GM12878 (cell line): ENCODE data around the gene SYK. TPM values are rescaled to one million over a fixed set of nuclear protein-coding genes. Genes with fewer than 3 reads are reported as not detected.
A peak's percentile ranks its signal among the peaks of the same experiment; 100 is the strongest.

Experiments
- ATAC-seq: fragments of 200-7000 bp; cut with Tn5 transposase; 3 replicates; pipeline ENCODE4 v1.9.1; 2020; ENCODE audit warnings: mild to moderate bottlenecking, moderate library complexity
- BruUV-seq: library from RNA; stranded (reverse); fragments of 400-500 nt; replicated peaks from 2 replicates; lab custom pipeline; 2021; lab: Mats Ljungman, UMichigan
- CTCF ChIA-PET: fragments of 300-600 bp; sonication (Branson Sonifier 250); formaldehyde crosslinking; extraction: SDS; loops from one replicate; lab custom pipeline; 2021; ENCODE audit warnings: inconsistent platforms; lab: Yijun Ruan, JAX
- POLR2A ChIA-PET: fragments of 350-600 bp; formaldehyde crosslinking; extraction: SDS; loops from one replicate; lab custom pipeline; 2021; ENCODE audit warnings: inconsistent platforms; lab: Charles Lee
- RAD21 ChIA-PET: fragments of 300-600 bp; sonication (Branson Sonifier 250); formaldehyde crosslinking; loops from one replicate; lab custom pipeline; 2023; ENCODE audit warnings: antibody characterized with exemption; ENCODE audit not compliant: unreplicated experiment; lab: Charles Lee
- SMC1A ChIA-PET: fragments of 300-600 bp; sonication (Branson Sonifier 250); formaldehyde crosslinking; loops from one replicate; lab custom pipeline; 2023; ENCODE audit not compliant: unreplicated experiment, uncharacterized antibody; lab: Charles Lee
- DNase-seq: peaks from one replicate; pipeline ENCODE4 v3.0.0-alpha.2; 2011; ENCODE audit warnings: low read depth, low spot score
- FAIRE-seq: peaks from 3 replicates; lab custom pipeline; 2011; peaks lifted over from hg19 to GRCh38; lab: Jason Lieb, UNC
- H2AFZ ChIP-seq: 2 replicates; pipeline ENCODE4 v1.6.0; 2011; ENCODE audit warnings: low read depth, low read length, control low read depth; ENCODE audit not compliant: control insufficient read depth
- H3K27ac ChIP-seq: 2 replicates; pipeline ENCODE4 v1.5.1; 2011; ENCODE audit warnings: control low read depth; ENCODE audit not compliant: control insufficient read depth, insufficient read depth
- H3K27me3 ChIP-seq, 2 experiments: replicated peaks in 1 of 2; 2 replicates each; pipeline versions ENCODE4 v1.6.0 to v1.6.1; 2011; ENCODE audit warnings: low read length in 1 of 2; ENCODE audit not compliant: control insufficient read depth in 2 of 2, insufficient read depth in 2 of 2
- H3K36me3 ChIP-seq, 2 experiments: 2 replicates each; pipeline ENCODE4 v1.5.1; 2011; ENCODE audit warnings: low read length in 1 of 2; ENCODE audit not compliant: control insufficient read depth in 2 of 2, insufficient read depth in 2 of 2
- H3K4me1 ChIP-seq: 2 replicates; pipeline ENCODE4 v1.6.1; 2011; ENCODE audit warnings: mild to moderate bottlenecking, low read length, moderate library complexity, mixed read lengths; ENCODE audit not compliant: control insufficient read depth, insufficient read depth
- H3K4me2 ChIP-seq: 2 replicates; pipeline ENCODE4 v1.6.0; 2011; ENCODE audit warnings: control low read depth; ENCODE audit not compliant: control insufficient read depth, insufficient read depth
- H3K4me3 ChIP-seq: fragments of 200-600 bp; sonication (generic); 2 replicates; pipeline ENCODE4 v1.5.1; 2016
- H3K79me2 ChIP-seq: 2 replicates; pipeline ENCODE4 v1.6.0; 2011; ENCODE audit warnings: low read length; ENCODE audit not compliant: control insufficient read depth, insufficient read depth
- H3K9ac ChIP-seq: 2 replicates; pipeline ENCODE4 v1.8.0; 2011; ENCODE audit warnings: low read length, control low read depth, mixed read lengths; ENCODE audit not compliant: control insufficient read depth, insufficient read depth
- H3K9me3 ChIP-seq: replicated peaks from 3 replicates; pipeline ENCODE4 v1.5.1; 2011; ENCODE audit warnings: mild to moderate bottlenecking, low read length; ENCODE audit not compliant: control insufficient read depth, insufficient read depth
- H4K20me1 ChIP-seq: 2 replicates; pipeline ENCODE4 v1.6.0; 2011; ENCODE audit not compliant: control insufficient read depth, insufficient read depth
- CBFB ChIP-seq: IDR thresholded peaks from 2 replicates; pipeline ENCODE4 v1.6.1; 2016; ENCODE audit warnings: antibody characterized with exemption, low read depth
- CREB1 ChIP-seq: IDR thresholded peaks from 2 replicates; pipeline ENCODE4 v1.6.1; 2012; ENCODE audit warnings: low read depth, mild to moderate bottlenecking, inconsistent platforms
- EED ChIP-seq: sonication (generic); IDR thresholded peaks from 2 replicates; pipeline ENCODE4 v1.6.1; 2016; ENCODE audit warnings: antibody characterized with exemption, low read depth
- ELK1 ChIP-seq: IDR thresholded peaks from 2 replicates; pipeline ENCODE4 v1.6.1; 2012; ENCODE audit warnings: low read depth, low read length, improper control_type of control experiment
- FOXM1 ChIP-seq: IDR thresholded peaks from 2 replicates; pipeline ENCODE4 v1.6.1; 2012; ENCODE audit warnings: low read depth, mild to moderate bottlenecking, inconsistent platforms, low read length, moderate library complexity
- HDGF ChIP-seq: fragments of 450-650 bp; IDR thresholded peaks from 2 replicates; pipeline ENCODE4 v1.6.1; 2016; ENCODE audit warnings: antibody characterized with exemption
- IRF4 ChIP-seq: IDR thresholded peaks from 2 replicates; pipeline ENCODE4 v1.6.1; 2011; ENCODE audit warnings: low read depth, low read length
- MYC ChIP-seq: IDR thresholded peaks from 2 replicates; pipeline ENCODE4 v1.6.1; 2011; ENCODE audit warnings: mild to moderate bottlenecking, low read length, moderate library complexity, inconsistent platforms; ENCODE audit not compliant: insufficient read depth, insufficient replicate concordance, insufficient read length, severe bottlenecking
- NR2C1 ChIP-seq: fragments of 450-650 bp; IDR thresholded peaks from 2 replicates; pipeline ENCODE4 v1.6.1; 2017; ENCODE audit warnings: antibody characterized with exemption, mild to moderate bottlenecking, moderate library complexity
- POLR2AphosphoS2 ChIP-seq: IDR thresholded peaks from 2 replicates; pipeline ENCODE4 v1.6.1; 2011; ENCODE audit warnings: low read depth, mild to moderate bottlenecking, low read length, improper control_type of control experiment, moderate library complexity
- RAD51 ChIP-seq: fragments of 450-650 bp; IDR thresholded peaks from 2 replicates; pipeline ENCODE4 v1.6.1; 2016; ENCODE audit warnings: moderate library complexity, mild to moderate bottlenecking, inconsistent platforms
- SMC3 ChIP-seq: IDR thresholded peaks from 2 replicates; pipeline ENCODE4 v1.6.1; 2011; ENCODE audit warnings: low read length, improper control_type of control experiment, borderline replicate concordance
- SREBF2 ChIP-seq: IDR thresholded peaks from 2 replicates; pipeline ENCODE4 v1.6.1; 2012; ENCODE audit warnings: mild to moderate bottlenecking, low read length
- TBL1XR1 ChIP-seq: IDR thresholded peaks from 2 replicates; pipeline ENCODE4 v1.6.1; 2012; ENCODE audit warnings: low read depth, low read length, improper control_type of control experiment
- TCF7 ChIP-seq: IDR thresholded peaks from 2 replicates; pipeline ENCODE4 v1.6.1; 2014; ENCODE audit warnings: antibody characterized with exemption, borderline replicate concordance
- ZBTB33 ChIP-seq: fragments of 450-650 bp; IDR thresholded peaks from 2 replicates; pipeline ENCODE4 v1.6.1; 2017; ENCODE audit warnings: mild to moderate bottlenecking
- WGBS: methylation state at CpG from one replicate; pipeline ENCODE4 v1.1.6; 2016; ENCODE audit warnings: low lambda C conversion rate; ENCODE audit not compliant: insufficient replicate concordance, insufficient coverage; ENCODE audit errors: missing lambda C conversion rate; 5-methylcytosine and 5-hydroxymethylcytosine counted together
- in situ Hi-C: fragments of 300-500 bp; cut with MboI; formaldehyde crosslinking; loops from 9 replicates; pipeline ENCODE4 v1.14.3; 2018; ENCODE audit warnings: mixed read lengths
- intact Hi-C: fragments of 100-400 bp; cut with micrococcal nuclease; formaldehyde crosslinking; loops from one replicate; pipeline ENCODE4 v1.14.2; 2022; ENCODE audit not compliant: unreplicated experiment
- polyA plus RNA-seq, 11 experiments: library from polyadenylated mRNA; depleted of rRNA in 4 of 11; unstranded in 6 of 11; stranded (reverse) in 5 of 11; fragments of >200 nt; fragmentation: Nextera tagmentation in 4 of 11; fragmentation: Illumina TruSeq in 1 of 11; extraction: Ambion mirVana in 4 of 11; extraction: Trizol in 1 of 11; gene quantifications; 1 replicate in 1 of 11; 2 replicates in 10 of 11; pipeline versions ENCODE4 v1.2.1 to v1.2.3, GENCODE V29; 2011 to 2016; ENCODE audit warnings: inconsistent platforms in 2 of 11, missing spikeins in 2 of 11, low read depth in 1 of 11
- total RNA-seq, 4 experiments: library from RNA; depleted of rRNA in 3 of 4; stranded (reverse); fragments of >200 nt in 3 of 4; fragmentation: Illumina TruSeq in 1 of 4; extraction: Trizol in 1 of 4; gene quantifications; 2 replicates each; pipeline versions ENCODE4 v1.2.1 to v1.2.3, GENCODE V29; 2013 to 2021

Gene SYK
- total and polyA plus RNA-seq, 10 of the 15 experiments (the other 5 are each of a cell fraction or from before 2014, with no cell fraction given) = 6.5 to 135 (median 68.8) TPM

GRCh38 chr9:90807006-90807405, 5.4 kb downstream of the SYK start:
- in situ Hi-C loops = no loop called here
- no peak overlapping the region; the same call in none of the 2 replicates for H3K27ac ChIP-seq
- H3K79me2 ChIP-seq = peaks cover 85% of the 10 kb centered on the region
- peaks cover 43% of the 10 kb centered on the region for H3K4me1 ChIP-seq
- no peaks in the 10 kb centered on the region for H3K9me3 ChIP-seq
- no TSS peak for BruUV-seq
- TF ChIP-seq RAD51 = no peak
- no peak for TF ChIP-seq HDGF
- TF ChIP-seq, all 136 proteins: peak for 0
- ATAC-seq (0 out of 3 replicates have a peak, but pooled peaks have one; percentile 10), FAIRE-seq (no peak), DNase-seq (no peak)
- no peak overlapping the region for H3K9ac ChIP-seq
- intact Hi-C loops = no loop called here
- no peaks in the 10 kb centered on the region for H4K20me1 ChIP-seq
- H3K4me3 ChIP-seq = peak overlapping the region; percentile 33; the same call in 1 of the 2 replicates
- 60% methylated on average over 3 of the region's 3 CpGs for WGBS
- no peaks in the 10 kb centered on the region for H3K27me3 ChIP-seq
- ChIA-PET POLR2A (interaction anchor here (0.7 to 0.8 kb wide), 2 partner anchors 10 to 21 kb away, joined by 3 read pairs; no protein-coding TSS in a partner anchor), CTCF (interaction anchor here (0.7 to 1.5 kb wide), 2 partner anchors 21 to 967 kb away, joined by 3 to 4 read pairs; no protein-coding TSS in a partner anchor), SMC1A (interaction anchor here (0.7 kb wide), 1 partner anchor 9 kb away, joined by 3 read pairs; no protein-coding TSS in a partner anchor), RAD21 (interaction anchor here (1.1 kb wide), 1 partner anchor 44 kb away, joined by 3 read pairs; no protein-coding TSS in a partner anchor)
- H3K4me2 ChIP-seq = peak overlapping the region; percentile 83
- H2AFZ ChIP-seq = no peak overlapping the region
- no peaks in the 10 kb centered on the region for H3K36me3 ChIP-seq

GRCh38 chr9:90808398-90808797, 6.8 kb downstream of the SYK start:
- H3K36me3 ChIP-seq = no peaks in the 10 kb centered on the region
- DNase-seq = no peak
- FAIRE-seq = no peak
- 4% methylated on average over 6 of the region's 6 CpGs for WGBS
- H3K27me3 ChIP-seq = no peaks in the 10 kb centered on the region
- peaks cover 55% of the 10 kb centered on the region for H3K4me1 ChIP-seq
- ATAC-seq = no peak; the same call in 2 of the 3 replicates
- SMC1A ChIA-PET = interaction anchor here (1.0 to 1.5 kb wide), 5 partner anchors 8 to 28 kb away, joined by 3 to 5 read pairs (median 3); partner anchors contain the start of gene SYK
- peak overlapping the region; percentile 75 for H3K4me2 ChIP-seq
- POLR2A ChIA-PET = no interaction called here
- H3K9me3 ChIP-seq = no peaks in the 10 kb centered on the region
- H4K20me1 ChIP-seq = no peaks in the 10 kb centered on the region
- in situ Hi-C loops (no loop called here), intact Hi-C loops (loop anchor here (2.0 kb wide), 1 partner anchor 18 kb away; no protein-coding TSS in a partner anchor)
- peak overlapping the region; percentile 33 for H3K4me3 ChIP-seq
- no TSS peak for BruUV-seq
- H2AFZ ChIP-seq = no peak overlapping the region
- H3K79me2 ChIP-seq = peaks cover 81% of the 10 kb centered on the region
- H3K27ac ChIP-seq = peak overlapping the region; percentile 10; the same call in 1 of the 2 replicates
- RAD21 ChIA-PET = interaction anchor here (1.5 kb wide), 1 partner anchor 17 kb away, joined by 3 read pairs; no protein-coding TSS in a partner anchor
- CTCF ChIA-PET = no interaction called here
- no peak overlapping the region for H3K9ac ChIP-seq
- TF ChIP-seq IRF4 (no peak), TBL1XR1 (no peak), SREBF2 (no peak), ELK1 (no peak), CBFB (0 out of 2 replicates have a peak, but pooled peaks have one; percentile 26), MYC (no peak), NR2C1 (no peak), FOXM1 (no peak), ZBTB33 (no peak), TCF7 (no peak), SMC3 (no peak), CREB1 (no peak), POLR2AphosphoS2 (no peak), EED (peak; percentile 20; the same call in 1 of the 2 replicates)
